K562 (cell line): ENCODE data around the gene DGLUCY. TPM values are rescaled to one million over a fixed set of nuclear protein-coding genes. Genes with fewer than 3 reads are reported as not detected.

Experiments
- E2F1 ChIP-seq: sonication (generic); formaldehyde crosslinking; IDR thresholded peaks from 2 replicates; pipeline ENCODE4 v1.8.1; 2023; ENCODE audit warnings: mild to moderate bottlenecking, missing genetic modification reagents, moderate library complexity
- FOXJ3 ChIP-seq: sonication (generic); formaldehyde crosslinking; IDR thresholded peaks from 2 replicates; pipeline ENCODE4 v1.4.0; 2020; ENCODE audit warnings: mild to moderate bottlenecking, missing genetic modification reagents
- HNRNPK ChIP-seq: fragments of 200-400 bp; formaldehyde crosslinking; IDR thresholded peaks from one replicate; pipeline ENCODE4 v1.6.1; 2018; ENCODE audit warnings: mild to moderate bottlenecking, low read depth, low read length; ENCODE audit not compliant: poor library complexity, severe bottlenecking
- ZNF347 ChIP-seq: fragments of 450-650 bp; formaldehyde crosslinking; IDR thresholded peaks from 2 replicates; pipeline ENCODE4 v1.4.0; 2020; ENCODE audit warnings: low read depth, mild to moderate bottlenecking, moderate library complexity
- ZNF408 ChIP-seq: fragments of 250-450 bp; sonication (Bioruptor Pico); IDR thresholded peaks from 2 replicates; pipeline ENCODE4 v1.4.0; 2020; ENCODE audit warnings: low read depth, mild to moderate bottlenecking, moderate library complexity
- polyA plus RNA-seq, 8 experiments: library from polyadenylated mRNA; depleted of rRNA in 4 of 8; stranded (reverse) in 5 of 8; unstranded in 3 of 8; fragments of >200 nt; fragmentation: Nextera tagmentation in 2 of 8; fragmentation: Illumina TruSeq in 1 of 8; extraction: Ambion mirVana in 2 of 8; extraction: Trizol in 1 of 8; gene quantifications; 2 replicates each; pipeline versions ENCODE4 v1.2.1 to v1.2.3, GENCODE V29; 2011 to 2014; ENCODE audit warnings: inconsistent platforms in 1 of 8, missing spikeins in 1 of 8
- total RNA-seq, 7 experiments: library from RNA; depleted of rRNA in 6 of 7; stranded (reverse); fragments of >200 nt in 6 of 7; fragmentation: Illumina TruSeq in 2 of 7; extraction: Trizol in 2 of 7; gene quantifications; 2 replicates each; pipeline versions ENCODE4 v1.2.1 to v1.2.3, GENCODE V29; 2011 to 2021; ENCODE audit warnings: low replicate concordance in 1 of 7
- TF ChIP-seq, protein P1 (sequence below): fragments of 450-650 bp; IDR thresholded peaks from 2 replicates; pipeline ENCODE4 v1.6.1; 2016; ENCODE audit warnings: mild to moderate bottlenecking, moderate library complexity

The DGLUCY gene
- total and polyA plus RNA-seq, 9 of the 15 experiments (the other 6 are each of a cell fraction or from before 2014, with no cell fraction given) = 9.9 to 28.4 (median 21.0) TPM

- TF ChIP-seq, protein P1, sequence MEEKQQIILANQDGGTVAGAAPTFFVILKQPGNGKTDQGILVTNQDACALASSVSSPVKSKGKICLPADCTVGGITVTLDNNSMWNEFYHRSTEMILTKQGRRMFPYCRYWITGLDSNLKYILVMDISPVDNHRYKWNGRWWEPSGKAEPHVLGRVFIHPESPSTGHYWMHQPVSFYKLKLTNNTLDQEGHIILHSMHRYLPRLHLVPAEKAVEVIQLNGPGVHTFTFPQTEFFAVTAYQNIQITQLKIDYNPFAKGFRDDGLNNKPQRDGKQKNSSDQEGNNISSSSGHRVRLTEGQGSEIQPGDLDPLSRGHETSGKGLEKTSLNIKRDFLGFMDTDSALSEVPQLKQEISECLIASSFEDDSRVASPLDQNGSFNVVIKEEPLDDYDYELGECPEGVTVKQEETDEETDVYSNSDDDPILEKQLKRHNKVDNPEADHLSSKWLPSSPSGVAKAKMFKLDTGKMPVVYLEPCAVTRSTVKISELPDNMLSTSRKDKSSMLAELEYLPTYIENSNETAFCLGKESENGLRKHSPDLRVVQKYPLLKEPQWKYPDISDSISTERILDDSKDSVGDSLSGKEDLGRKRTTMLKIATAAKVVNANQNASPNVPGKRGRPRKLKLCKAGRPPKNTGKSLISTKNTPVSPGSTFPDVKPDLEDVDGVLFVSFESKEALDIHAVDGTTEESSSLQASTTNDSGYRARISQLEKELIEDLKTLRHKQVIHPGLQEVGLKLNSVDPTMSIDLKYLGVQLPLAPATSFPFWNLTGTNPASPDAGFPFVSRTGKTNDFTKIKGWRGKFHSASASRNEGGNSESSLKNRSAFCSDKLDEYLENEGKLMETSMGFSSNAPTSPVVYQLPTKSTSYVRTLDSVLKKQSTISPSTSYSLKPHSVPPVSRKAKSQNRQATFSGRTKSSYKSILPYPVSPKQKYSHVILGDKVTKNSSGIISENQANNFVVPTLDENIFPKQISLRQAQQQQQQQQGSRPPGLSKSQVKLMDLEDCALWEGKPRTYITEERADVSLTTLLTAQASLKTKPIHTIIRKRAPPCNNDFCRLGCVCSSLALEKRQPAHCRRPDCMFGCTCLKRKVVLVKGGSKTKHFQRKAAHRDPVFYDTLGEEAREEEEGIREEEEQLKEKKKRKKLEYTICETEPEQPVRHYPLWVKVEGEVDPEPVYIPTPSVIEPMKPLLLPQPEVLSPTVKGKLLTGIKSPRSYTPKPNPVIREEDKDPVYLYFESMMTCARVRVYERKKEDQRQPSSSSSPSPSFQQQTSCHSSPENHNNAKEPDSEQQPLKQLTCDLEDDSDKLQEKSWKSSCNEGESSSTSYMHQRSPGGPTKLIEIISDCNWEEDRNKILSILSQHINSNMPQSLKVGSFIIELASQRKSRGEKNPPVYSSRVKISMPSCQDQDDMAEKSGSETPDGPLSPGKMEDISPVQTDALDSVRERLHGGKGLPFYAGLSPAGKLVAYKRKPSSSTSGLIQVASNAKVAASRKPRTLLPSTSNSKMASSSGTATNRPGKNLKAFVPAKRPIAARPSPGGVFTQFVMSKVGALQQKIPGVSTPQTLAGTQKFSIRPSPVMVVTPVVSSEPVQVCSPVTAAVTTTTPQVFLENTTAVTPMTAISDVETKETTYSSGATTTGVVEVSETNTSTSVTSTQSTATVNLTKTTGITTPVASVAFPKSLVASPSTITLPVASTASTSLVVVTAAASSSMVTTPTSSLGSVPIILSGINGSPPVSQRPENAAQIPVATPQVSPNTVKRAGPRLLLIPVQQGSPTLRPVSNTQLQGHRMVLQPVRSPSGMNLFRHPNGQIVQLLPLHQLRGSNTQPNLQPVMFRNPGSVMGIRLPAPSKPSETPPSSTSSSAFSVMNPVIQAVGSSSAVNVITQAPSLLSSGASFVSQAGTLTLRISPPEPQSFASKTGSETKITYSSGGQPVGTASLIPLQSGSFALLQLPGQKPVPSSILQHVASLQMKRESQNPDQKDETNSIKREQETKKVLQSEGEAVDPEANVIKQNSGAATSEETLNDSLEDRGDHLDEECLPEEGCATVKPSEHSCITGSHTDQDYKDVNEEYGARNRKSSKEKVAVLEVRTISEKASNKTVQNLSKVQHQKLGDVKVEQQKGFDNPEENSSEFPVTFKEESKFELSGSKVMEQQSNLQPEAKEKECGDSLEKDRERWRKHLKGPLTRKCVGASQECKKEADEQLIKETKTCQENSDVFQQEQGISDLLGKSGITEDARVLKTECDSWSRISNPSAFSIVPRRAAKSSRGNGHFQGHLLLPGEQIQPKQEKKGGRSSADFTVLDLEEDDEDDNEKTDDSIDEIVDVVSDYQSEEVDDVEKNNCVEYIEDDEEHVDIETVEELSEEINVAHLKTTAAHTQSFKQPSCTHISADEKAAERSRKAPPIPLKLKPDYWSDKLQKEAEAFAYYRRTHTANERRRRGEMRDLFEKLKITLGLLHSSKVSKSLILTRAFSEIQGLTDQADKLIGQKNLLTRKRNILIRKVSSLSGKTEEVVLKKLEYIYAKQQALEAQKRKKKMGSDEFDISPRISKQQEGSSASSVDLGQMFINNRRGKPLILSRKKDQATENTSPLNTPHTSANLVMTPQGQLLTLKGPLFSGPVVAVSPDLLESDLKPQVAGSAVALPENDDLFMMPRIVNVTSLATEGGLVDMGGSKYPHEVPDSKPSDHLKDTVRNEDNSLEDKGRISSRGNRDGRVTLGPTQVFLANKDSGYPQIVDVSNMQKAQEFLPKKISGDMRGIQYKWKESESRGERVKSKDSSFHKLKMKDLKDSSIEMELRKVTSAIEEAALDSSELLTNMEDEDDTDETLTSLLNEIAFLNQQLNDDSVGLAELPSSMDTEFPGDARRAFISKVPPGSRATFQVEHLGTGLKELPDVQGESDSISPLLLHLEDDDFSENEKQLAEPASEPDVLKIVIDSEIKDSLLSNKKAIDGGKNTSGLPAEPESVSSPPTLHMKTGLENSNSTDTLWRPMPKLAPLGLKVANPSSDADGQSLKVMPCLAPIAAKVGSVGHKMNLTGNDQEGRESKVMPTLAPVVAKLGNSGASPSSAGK = no peak
- TF ChIP-seq ZNF408 (no peak), FOXJ3 (CRISPR knock-in tag) (no peak), E2F1 (CRISPR knock-in tag) (no peak), ZNF347 (no peak), HNRNPK (no peak)
- TF ChIP-seq, all 486 proteins: peak for 0
Measured at GRCh38 chr14:91271639-91272038, 157.8 kb downstream of the DGLUCY start (continued).
